Neural cell (in vitro differentiated cells): ENCODE data around the gene LMAN2. TPM values are rescaled to one million over a fixed set of nuclear protein-coding genes. Genes with fewer than 3 reads are reported as not detected.
A peak's percentile ranks its signal among the peaks of the same experiment; 100 is the strongest.

Experiments
- H2AFZ ChIP-seq: fragments of 200-600, 300-800 bp; sonication (generic), shearing (Covaris generic); 2 replicates; pipeline ENCODE4 v1.6.0; 2014; ENCODE audit warnings: low read depth, mild to moderate bottlenecking, antibody characterized with exemption, low read length, moderate library complexity
- H3F3A ChIP-seq: fragments of 200-600 bp; shearing (Covaris generic); 2 replicates; pipeline ENCODE4 v1.6.1; 2016; ENCODE audit warnings: mild to moderate bottlenecking, moderate library complexity, mixed read lengths, antibody characterized with exemption, low read length; ENCODE audit not compliant: insufficient read depth, poor library complexity, severe bottlenecking
- H3K27ac ChIP-seq: fragments of 200-600, 300-800 bp; sonication (generic), shearing (Covaris generic); 2 replicates; pipeline ENCODE4 v1.5.1; 2014; ENCODE audit warnings: mild to moderate bottlenecking, low read length, moderate library complexity
- H3K27me3 ChIP-seq: fragments of 300-800, 200-600 bp; sonication (generic), shearing (Covaris generic); 2 replicates; pipeline ENCODE4 v1.6.0; 2014; ENCODE audit warnings: mild to moderate bottlenecking, low read depth, low read length, moderate library complexity; ENCODE audit not compliant: insufficient read depth
- H3K36me3 ChIP-seq: fragments of 300-800, 200-600 bp; sonication (generic), shearing (Covaris generic); 2 replicates; pipeline ENCODE4 v1.5.1; 2014; ENCODE audit warnings: mild to moderate bottlenecking, antibody characterized with exemption, low read length, moderate library complexity; ENCODE audit not compliant: insufficient read depth
- H3K4me2 ChIP-seq: fragments of 300-800, 200-600 bp; sonication (generic), shearing (Covaris generic); 2 replicates; pipeline ENCODE4 v1.6.0; 2014; ENCODE audit warnings: mild to moderate bottlenecking, low read length
- H3K4me3 ChIP-seq: fragments of 300-800, 200-600 bp; sonication (generic), shearing (Covaris generic); 2 replicates; pipeline ENCODE4 v1.5.1; 2014; ENCODE audit warnings: mild to moderate bottlenecking, low read length, moderate library complexity
- H3K79me2 ChIP-seq: fragments of 200-600 bp; shearing (Covaris generic); replicated peaks from 2 replicates; pipeline ENCODE4 v1.6.0; 2014; ENCODE audit warnings: mild to moderate bottlenecking, low read length, moderate library complexity; ENCODE audit not compliant: insufficient read depth
- H3K9ac ChIP-seq: fragments of 300-800, 200-600 bp; sonication (generic), shearing (Covaris generic); 2 replicates; pipeline ENCODE4 v1.6.1; 2016; ENCODE audit warnings: mild to moderate bottlenecking, low read length, mixed read lengths
- H3K9me2 ChIP-seq: fragments of 200-600 bp; shearing (Covaris generic); 2 replicates; pipeline ENCODE4 v1.6.1; 2016; ENCODE audit warnings: mild to moderate bottlenecking, low read length, mixed read lengths; ENCODE audit not compliant: insufficient read depth
- H3K9me3 ChIP-seq: fragments of 200-600, 300-800 bp; sonication (generic), shearing (Covaris generic); 2 replicates; pipeline ENCODE4 v1.6.1; 2016; ENCODE audit warnings: mild to moderate bottlenecking, mixed run types, low read length, moderate library complexity, mixed read lengths
- H4K20me1 ChIP-seq: fragments of 200-600 bp; shearing (Covaris generic); 2 replicates; pipeline ENCODE4 v1.6.1; 2016; ENCODE audit warnings: mild to moderate bottlenecking, mixed run types; ENCODE audit not compliant: insufficient read depth
- EP300 ChIP-seq: fragments of 450-650 bp; conservative IDR thresholded peaks from 2 replicates; pipeline ENCODE4 v1.6.1; 2014; ENCODE audit warnings: antibody characterized with exemption, mild to moderate bottlenecking, moderate library complexity; ENCODE audit not compliant: poor library complexity, severe bottlenecking
- EZH2 ChIP-seq: fragments of 200-600, 300-800 bp; shearing (Covaris generic), sonication (generic); IDR thresholded peaks from 2 replicates; pipeline ENCODE4 v1.6.1; 2014; ENCODE audit warnings: antibody characterized with exemption, low read length, borderline replicate concordance, mild to moderate bottlenecking; ENCODE audit not compliant: insufficient read depth, poor library complexity, severe bottlenecking
- MXI1 ChIP-seq: fragments of 450-650 bp; conservative IDR thresholded peaks from 2 replicates; pipeline ENCODE4 v1.6.1; 2014; ENCODE audit warnings: antibody characterized with exemption, mild to moderate bottlenecking; ENCODE audit not compliant: poor library complexity, severe bottlenecking
- POLR2AphosphoS5 ChIP-seq: IDR thresholded peaks from 2 replicates; pipeline ENCODE4 v1.6.1; 2012
- RAD21 ChIP-seq: fragments of 450-650 bp; conservative IDR thresholded peaks from 2 replicates; pipeline ENCODE4 v1.6.1; 2014; ENCODE audit warnings: antibody characterized with exemption, mild to moderate bottlenecking, moderate library complexity
- REST ChIP-seq: IDR thresholded peaks from 2 replicates; pipeline ENCODE4 v1.6.1; 2012; ENCODE audit warnings: borderline replicate concordance
- SMC3 ChIP-seq: fragments of 450-650 bp; conservative IDR thresholded peaks from 2 replicates; pipeline ENCODE4 v1.6.1; 2014; ENCODE audit warnings: antibody characterized with exemption, mild to moderate bottlenecking, moderate library complexity; ENCODE audit not compliant: poor library complexity
- polyA plus RNA-seq: library from polyadenylated mRNA; depleted of rRNA; stranded (reverse); fragments of >200 nt; gene quantifications from 2 replicates; pipeline ENCODE4 v1.2.3, GENCODE V29; 2014
- TF ChIP-seq, protein P1 (sequence below): fragments of 450-650 bp; IDR thresholded peaks from 2 replicates; pipeline ENCODE4 v1.5.1; 2014; ENCODE audit warnings: antibody characterized with exemption, mild to moderate bottlenecking, moderate library complexity; ENCODE audit not compliant: poor library complexity, severe bottlenecking

Gene LMAN2
- polyA plus RNA-seq, 1 donor from 2014 or later, result 155 TPM

GRCh38 chr5:177369645-177370440 is 18.4 kb upstream of the LMAN2 start:
- Histone ChIP-seq H3K36me3 (no peaks in the 10 kb centered on the region), H3K27ac (no peak overlapping the region), H2AFZ (no peak overlapping the region), H3K79me2 (no peaks in the 10 kb centered on the region), H3K9me2 (no peaks in the 10 kb centered on the region), H3F3A (no peaks in the 10 kb centered on the region), H3K27me3 (peaks cover 4% of the 10 kb centered on the region), H3K9me3 (no peaks in the 10 kb centered on the region), H3K4me2 (no peak overlapping the region), H4K20me1 (no peaks in the 10 kb centered on the region), H3K9ac (no peak overlapping the region), H3K4me3 (no peak overlapping the region)
- TF ChIP-seq POLR2AphosphoS5 (no peak), MXI1 (no peak), EP300 (no peak)

DNA sequence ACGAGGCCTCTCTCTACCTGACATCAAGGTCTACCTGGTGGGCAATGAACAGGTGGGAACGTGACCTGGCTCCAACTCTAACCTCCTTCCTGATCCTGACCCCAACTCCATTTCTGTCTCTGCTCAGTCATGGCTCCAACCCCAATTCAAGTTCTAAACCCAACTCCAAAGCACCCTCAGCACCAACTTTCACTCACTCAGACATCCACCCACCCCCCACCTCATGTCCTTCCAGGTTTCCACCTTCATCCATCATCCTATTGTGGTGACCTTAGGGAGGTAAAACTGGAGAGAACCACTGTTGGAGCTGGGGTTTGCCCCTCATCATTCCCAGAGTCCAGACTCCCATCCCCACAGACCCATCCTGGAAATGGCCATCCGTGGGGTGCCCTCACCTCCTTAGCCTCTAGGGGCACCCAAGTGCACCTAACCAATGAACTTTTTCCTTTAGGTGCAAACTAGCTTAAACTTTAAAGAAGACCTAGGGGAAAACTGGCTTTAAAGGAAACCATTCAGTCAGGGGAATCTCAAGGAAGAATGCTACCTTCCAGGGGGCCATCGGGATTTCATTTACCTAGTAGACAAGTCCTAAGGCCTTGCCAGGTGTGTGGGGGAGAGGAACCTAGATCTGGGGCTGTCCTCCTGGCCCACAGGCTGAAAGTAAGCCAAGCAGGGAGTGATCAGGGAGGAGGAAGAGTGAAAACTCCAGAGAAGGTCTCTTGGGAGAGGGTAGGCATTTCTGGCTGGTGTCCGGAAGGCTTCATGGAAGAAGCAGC is 17.6 kb upstream of the LMAN2 start:
- H3K27ac ChIP-seq, result no peak overlapping the region
- H3K9me2 ChIP-seq, result no peaks in the 10 kb centered on the region
- no peak overlapping the region for H3K9ac ChIP-seq
- H3K4me3 ChIP-seq, result no peak overlapping the region
- H3K36me3 ChIP-seq, result no peaks in the 10 kb centered on the region
- TF ChIP-seq SMC3 (no peak), MXI1 (no peak), POLR2AphosphoS5 (no peak), REST (no peak), RAD21 (no peak), EZH2 (no peak)
- TF ChIP-seq, protein P1, sequence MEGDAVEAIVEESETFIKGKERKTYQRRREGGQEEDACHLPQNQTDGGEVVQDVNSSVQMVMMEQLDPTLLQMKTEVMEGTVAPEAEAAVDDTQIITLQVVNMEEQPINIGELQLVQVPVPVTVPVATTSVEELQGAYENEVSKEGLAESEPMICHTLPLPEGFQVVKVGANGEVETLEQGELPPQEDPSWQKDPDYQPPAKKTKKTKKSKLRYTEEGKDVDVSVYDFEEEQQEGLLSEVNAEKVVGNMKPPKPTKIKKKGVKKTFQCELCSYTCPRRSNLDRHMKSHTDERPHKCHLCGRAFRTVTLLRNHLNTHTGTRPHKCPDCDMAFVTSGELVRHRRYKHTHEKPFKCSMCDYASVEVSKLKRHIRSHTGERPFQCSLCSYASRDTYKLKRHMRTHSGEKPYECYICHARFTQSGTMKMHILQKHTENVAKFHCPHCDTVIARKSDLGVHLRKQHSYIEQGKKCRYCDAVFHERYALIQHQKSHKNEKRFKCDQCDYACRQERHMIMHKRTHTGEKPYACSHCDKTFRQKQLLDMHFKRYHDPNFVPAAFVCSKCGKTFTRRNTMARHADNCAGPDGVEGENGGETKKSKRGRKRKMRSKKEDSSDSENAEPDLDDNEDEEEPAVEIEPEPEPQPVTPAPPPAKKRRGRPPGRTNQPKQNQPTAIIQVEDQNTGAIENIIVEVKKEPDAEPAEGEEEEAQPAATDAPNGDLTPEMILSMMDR, result peak; percentile 45
- H2AFZ ChIP-seq, result no peak overlapping the region
- no peak overlapping the region for H3K4me2 ChIP-seq
- H3K79me2 ChIP-seq, result no peaks in the 10 kb centered on the region
- no peaks in the 10 kb centered on the region for H4K20me1 ChIP-seq
- H3K27me3 ChIP-seq, result peaks cover 4% of the 10 kb centered on the region
- H3K9me3 ChIP-seq, result no peaks in the 10 kb centered on the region
- no peaks in the 10 kb centered on the region for H3F3A ChIP-seq
